Chondrocyte (in vitro differentiated cells): ENCODE results near the gene LYRM1. TPM values are rescaled to one million over a fixed set of nuclear protein-coding genes. Genes with fewer than 3 reads are reported as not detected.
"Not testable (repeated sequence)": the region's sequence is repeated elsewhere in the genome, so short reads cannot be mapped to it uniquely, and the experiment has no call there.

ENCODE experiments used
- DNase-seq: peaks from one replicate; pipeline ENCODE4 v3.0.0; 2021; ENCODE audit warnings: mixed read lengths, low spot score
- H3K27ac Mint-ChIP-seq: one replicate; pipeline ENCODE4 v1.8.0; 2021; ENCODE audit warnings: mild to moderate bottlenecking, moderate library complexity, mixed read lengths; ENCODE audit not compliant: unreplicated experiment
- H3K27me3 Mint-ChIP-seq: 2 replicates; pipeline ENCODE4 v1.8.0; 2021; ENCODE audit warnings: low read depth, mixed read lengths
- H3K36me3 Mint-ChIP-seq: 2 replicates; pipeline ENCODE4 v1.8.0; 2021; ENCODE audit warnings: low read depth, mixed read lengths
- H3K4me1 Mint-ChIP-seq: 2 replicates; pipeline ENCODE4 v1.8.0; 2021; ENCODE audit warnings: low read depth, mild to moderate bottlenecking, mixed read lengths
- H3K4me3 Mint-ChIP-seq: one replicate; pipeline ENCODE4 v1.8.0; 2021; ENCODE audit warnings: mild to moderate bottlenecking, moderate library complexity, mixed read lengths; ENCODE audit not compliant: unreplicated experiment
- H3K9me3 Mint-ChIP-seq: 2 replicates; pipeline ENCODE4 v1.8.0; 2021; ENCODE audit warnings: low read depth, mixed read lengths
- total RNA-seq: library from RNA; stranded (reverse); gene quantifications from 3 replicates; pipeline ENCODE4 v1.2.1, GENCODE V29; 2021
- TF ChIP-seq, protein P1 (sequence below): fragments of 200-600 bp; sonication (generic); IDR thresholded peaks from 2 replicates; pipeline ENCODE4 v1.5.0; 2021; ENCODE audit warnings: antibody characterized with exemption, mild to moderate bottlenecking, moderate library complexity

Gene LYRM1
- total RNA-seq, 1 donor from 2014 or later, result 20.1 TPM

DNA sequence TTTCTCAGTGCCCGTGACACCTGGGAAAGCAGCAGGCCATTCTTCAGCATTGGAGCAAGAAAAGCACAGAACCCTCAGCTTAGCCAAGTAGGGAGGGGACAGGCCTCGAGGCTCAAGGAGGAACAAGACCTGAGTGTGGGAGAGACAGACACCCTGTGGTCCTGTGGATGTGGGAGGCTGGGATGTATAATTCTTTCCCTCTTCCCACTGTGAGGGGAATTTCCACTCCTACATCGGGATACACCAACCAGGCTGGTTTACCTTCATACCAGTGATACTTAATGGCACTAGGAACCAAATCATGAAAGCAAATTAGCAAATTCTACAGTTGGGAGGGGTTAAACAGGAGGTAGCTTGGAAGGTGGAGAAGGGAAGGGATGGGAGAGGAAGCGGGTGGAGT is 41.7 kb downstream of the LYRM1 start:
- DNase-seq, result no peak
- H3K4me1 Mint-ChIP-seq, result peaks cover 5% of the 10 kb centered on the region
- H3K9me3 Mint-ChIP-seq, result no peaks in the 10 kb centered on the region
- no peaks in the 10 kb centered on the region for H3K27me3 Mint-ChIP-seq
- TF ChIP-seq, protein P1, sequence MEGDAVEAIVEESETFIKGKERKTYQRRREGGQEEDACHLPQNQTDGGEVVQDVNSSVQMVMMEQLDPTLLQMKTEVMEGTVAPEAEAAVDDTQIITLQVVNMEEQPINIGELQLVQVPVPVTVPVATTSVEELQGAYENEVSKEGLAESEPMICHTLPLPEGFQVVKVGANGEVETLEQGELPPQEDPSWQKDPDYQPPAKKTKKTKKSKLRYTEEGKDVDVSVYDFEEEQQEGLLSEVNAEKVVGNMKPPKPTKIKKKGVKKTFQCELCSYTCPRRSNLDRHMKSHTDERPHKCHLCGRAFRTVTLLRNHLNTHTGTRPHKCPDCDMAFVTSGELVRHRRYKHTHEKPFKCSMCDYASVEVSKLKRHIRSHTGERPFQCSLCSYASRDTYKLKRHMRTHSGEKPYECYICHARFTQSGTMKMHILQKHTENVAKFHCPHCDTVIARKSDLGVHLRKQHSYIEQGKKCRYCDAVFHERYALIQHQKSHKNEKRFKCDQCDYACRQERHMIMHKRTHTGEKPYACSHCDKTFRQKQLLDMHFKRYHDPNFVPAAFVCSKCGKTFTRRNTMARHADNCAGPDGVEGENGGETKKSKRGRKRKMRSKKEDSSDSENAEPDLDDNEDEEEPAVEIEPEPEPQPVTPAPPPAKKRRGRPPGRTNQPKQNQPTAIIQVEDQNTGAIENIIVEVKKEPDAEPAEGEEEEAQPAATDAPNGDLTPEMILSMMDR, result no peak
- no peak overlapping the region for H3K27ac Mint-ChIP-seq
- H3K4me3 Mint-ChIP-seq, result no peak overlapping the region
- no peaks in the 10 kb centered on the region for H3K36me3 Mint-ChIP-seq

DNA sequence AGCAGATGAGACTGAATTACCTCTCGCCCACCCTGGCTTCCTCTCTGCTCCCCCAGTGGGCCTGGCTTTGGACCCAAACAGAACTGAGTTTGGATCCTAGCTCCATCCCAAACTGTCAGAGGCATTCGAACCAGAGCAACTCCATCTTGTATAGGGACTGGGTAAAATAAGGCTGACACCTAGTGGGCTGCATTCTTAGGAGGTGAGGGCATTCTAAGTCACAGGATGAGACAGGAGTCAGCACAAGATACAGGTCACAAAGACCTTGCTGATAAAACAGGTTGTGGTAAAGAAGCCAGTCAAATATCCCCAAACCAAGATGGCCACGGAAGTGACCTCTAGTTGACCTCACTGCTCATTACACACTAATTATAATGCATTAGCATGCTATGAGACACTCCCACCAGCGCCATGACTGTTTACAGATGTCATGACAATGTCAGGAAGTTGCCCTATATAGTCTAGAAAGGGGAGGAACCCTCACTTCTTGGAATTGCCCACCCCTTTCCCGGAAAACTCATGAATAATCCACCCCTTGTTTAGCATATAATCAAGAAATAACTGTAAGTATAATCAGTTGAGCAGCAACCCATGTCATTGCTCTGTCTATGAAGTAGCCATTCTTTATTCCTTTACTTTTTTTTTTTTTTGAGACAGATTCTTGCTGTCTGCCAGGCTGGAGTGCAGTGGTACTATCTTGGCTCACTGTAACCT is 44.4 kb downstream of the LYRM1 start:
- Mint-ChIP-seq H3K27ac (no peak overlapping the region), H3K4me3 (no peak overlapping the region), H3K27me3 (peaks cover 2% of the 10 kb centered on the region), H3K36me3 (peaks cover 2% of the 10 kb centered on the region), H3K4me1 (no peaks in the 10 kb centered on the region), H3K9me3 (no peaks in the 10 kb centered on the region)
- TF ChIP-seq, protein P1, result peak; percentile 48
- DNase-seq, result no peak

DNA sequence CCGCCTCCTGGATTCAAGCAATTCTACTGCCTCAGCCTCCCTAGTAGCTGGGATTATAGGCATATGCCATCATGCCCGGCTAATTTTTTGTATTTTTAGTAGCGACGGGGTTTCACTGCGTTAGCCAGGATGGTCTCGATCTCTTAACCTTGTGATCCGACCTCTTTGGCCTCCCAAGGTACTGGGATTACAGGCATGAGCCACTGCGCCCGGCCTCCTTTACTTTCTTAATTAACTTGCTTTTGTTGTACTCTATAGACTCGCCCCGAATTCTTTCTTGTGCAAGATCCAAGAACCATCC is 45.0 kb downstream of the LYRM1 start:
- DNase-seq, H3K9me3 Mint-ChIP-seq: not testable (repeated sequence)

DNA sequence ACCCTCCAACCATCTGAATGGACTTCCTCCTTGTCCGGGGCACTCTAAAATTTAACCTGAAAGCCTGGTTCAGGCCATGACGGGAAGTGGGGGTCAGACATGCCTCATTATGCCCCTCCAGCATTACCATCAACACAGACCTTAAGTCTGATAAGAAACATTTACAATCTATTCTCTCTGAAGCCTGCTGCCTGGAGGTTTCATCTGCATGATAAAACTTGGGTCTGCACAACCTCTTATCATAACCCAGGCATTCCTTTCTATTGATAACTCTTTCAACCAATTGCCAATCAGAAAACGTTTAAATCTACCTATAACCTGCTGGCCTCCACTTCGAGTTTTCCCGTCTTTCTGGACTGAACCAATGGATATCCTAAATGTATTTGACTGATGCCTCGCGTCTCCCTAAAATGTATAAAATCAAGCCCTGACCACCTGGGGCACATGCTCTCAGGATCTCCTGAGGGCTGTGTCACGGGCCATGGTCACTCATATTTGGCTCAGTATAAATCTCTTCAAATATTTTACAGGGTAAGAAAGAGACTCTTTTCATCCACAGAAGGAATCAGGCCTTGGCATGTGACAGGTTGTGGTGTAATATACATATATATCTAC is 45.6 kb downstream of the LYRM1 start:
- TF ChIP-seq, protein P1, result no peak
- H3K4me1 Mint-ChIP-seq, result no peaks in the 10 kb centered on the region
- H3K27ac Mint-ChIP-seq, result no peak overlapping the region
- H3K27me3 Mint-ChIP-seq, result peaks cover 5% of the 10 kb centered on the region
- no peak overlapping the region for H3K4me3 Mint-ChIP-seq
- no peak for DNase-seq
- no peaks in the 10 kb centered on the region for H3K9me3 Mint-ChIP-seq
- H3K36me3 Mint-ChIP-seq, result peaks cover 2% of the 10 kb centered on the region

More for the DNA sequence above, 45.0 kb downstream of the LYRM1 start:
- H3K27me3 Mint-ChIP-seq, H3K4me3 Mint-ChIP-seq, H3K27ac Mint-ChIP-seq, H3K4me1 Mint-ChIP-seq, H3K36me3 Mint-ChIP-seq: not testable (repeated sequence)

DNA sequence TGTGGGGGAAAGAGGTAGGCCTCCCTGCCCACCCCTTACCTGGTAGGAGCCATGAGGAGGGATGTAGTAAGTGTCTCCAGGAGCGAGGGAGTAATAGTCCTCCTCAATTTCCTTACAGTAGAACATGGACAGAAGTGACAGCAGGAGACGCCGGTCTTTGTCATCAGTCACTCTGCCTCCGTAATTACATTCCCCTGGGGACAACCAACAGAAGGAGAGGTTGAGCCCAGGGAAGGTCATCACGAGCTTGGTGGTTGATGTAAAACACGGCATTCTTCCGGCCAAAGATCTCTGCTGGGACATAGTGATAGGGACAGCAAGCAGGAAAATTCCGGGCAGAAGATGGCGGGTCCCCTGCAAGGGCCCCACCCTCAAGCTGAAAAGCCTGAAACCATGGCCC is 47.9 kb downstream of the LYRM1 start:
- no peak for DNase-seq
- Mint-ChIP-seq H3K4me3 (no peak overlapping the region), H3K9me3 (no peaks in the 10 kb centered on the region), H3K27me3 (peaks cover 5% of the 10 kb centered on the region), H3K36me3 (peaks cover 2% of the 10 kb centered on the region), H3K4me1 (no peaks in the 10 kb centered on the region), H3K27ac (no peak overlapping the region)
- TF ChIP-seq, protein P1, result no peak

DNA sequence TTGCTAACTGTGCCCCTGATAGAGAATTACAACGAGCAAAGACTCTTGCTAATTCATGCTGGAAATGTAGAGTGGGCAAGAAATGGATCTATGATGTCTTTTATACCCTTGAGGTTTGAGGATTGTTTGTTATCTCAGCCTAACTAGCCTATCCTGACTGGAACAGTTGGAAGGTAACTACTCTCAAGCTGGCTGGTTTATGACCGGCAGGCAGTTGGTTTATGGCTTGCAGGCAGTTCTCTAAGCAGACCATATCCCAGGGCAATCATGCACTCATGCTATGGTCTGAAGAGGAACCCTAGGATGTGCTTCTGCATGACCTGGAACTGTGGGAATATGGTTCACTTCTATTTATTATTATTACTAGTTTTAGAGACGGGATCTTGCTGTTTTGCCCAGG is 49.1 kb downstream of the LYRM1 start:
- Mint-ChIP-seq H3K27me3 (peaks cover 5% of the 10 kb centered on the region), H3K36me3 (peaks cover 2% of the 10 kb centered on the region), H3K27ac (no peak overlapping the region), H3K4me1 (no peaks in the 10 kb centered on the region), H3K4me3 (no peak overlapping the region), H3K9me3 (no peaks in the 10 kb centered on the region)
- no peak for DNase-seq
- TF ChIP-seq, protein P1, result no peak
